Measurements from ENCODE around the gene C1orf21.

C1orf21 gene

DNA sequence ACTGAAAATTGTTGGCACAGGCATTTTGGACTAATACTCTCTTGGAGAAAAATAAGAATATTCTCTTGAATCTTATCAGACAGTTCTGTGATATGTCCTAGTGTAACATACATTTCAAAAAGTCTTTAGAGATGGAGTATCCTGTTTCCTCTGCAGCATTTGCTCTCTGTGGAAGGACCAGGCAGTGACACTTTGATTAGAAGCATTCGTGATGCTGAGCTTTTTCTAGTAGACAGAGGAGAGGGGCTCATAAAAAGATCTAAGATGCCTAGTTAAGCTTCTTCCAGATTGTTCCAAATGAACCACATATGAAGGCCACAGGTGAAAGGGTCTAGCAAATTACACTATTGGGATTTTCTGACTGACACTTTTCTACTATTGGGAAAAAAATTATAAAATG lies 120.3 kb downstream of the C1orf21 start:
- H3K4ac ChIP-seq (ENCODE audit: low read depth in 1 of 2, low read length in 2 of 2): no peak overlapping the region
- 50% methylated on average over 1 of the region's 1 CpG for WGBS
- no peak overlapping the region for H3K23ac ChIP-seq (ENCODE audit: low read length in 2 of 2)
- peaks cover 0 to 24% of the 10 kb centered on the region in 2 experiments for H3K36me3 ChIP-seq (ENCODE audit: control insufficient read depth in 1 of 2, insufficient read depth in 2 of 2, low read depth in 1 of 2, low read length in 2 of 2)
- H3K4me3 ChIP-seq (ENCODE audit: insufficient read depth in 1 of 2, low read depth in 1 of 2, low read length in 2 of 2): no peak overlapping the region
- H3K9me3 ChIP-seq (ENCODE audit: control insufficient read depth, low read length): no peaks in the 10 kb centered on the region
- no peak for DNase-seq
- H2BK12ac ChIP-seq (ENCODE audit: low read length in 2 of 2): no peak overlapping the region
- no peak overlapping the region for H3K14ac ChIP-seq (ENCODE audit: low read length in 2 of 2)
- H2BK15ac ChIP-seq (ENCODE audit: low read depth, poor library complexity, severe bottlenecking): no peak overlapping the region
- no peak overlapping the region for H4K8ac ChIP-seq (ENCODE audit: low read length)
- no peak overlapping the region for H2BK120ac ChIP-seq (ENCODE audit: low read depth, low read length)
- no peak overlapping the region for H4K91ac ChIP-seq (ENCODE audit: low read length)
- H3K4me2 ChIP-seq (ENCODE audit: low read length, poor library complexity, severe bottlenecking): no peak overlapping the region
- no peaks in the 10 kb centered on the region for H3K27me3 ChIP-seq (ENCODE audit: control insufficient read depth in 1 of 2, insufficient read depth in 1 of 2, low read length in 2 of 2)
- no peak overlapping the region for H2AK5ac ChIP-seq (ENCODE audit: low read length, severe bottlenecking)
- H2AFZ ChIP-seq (ENCODE audit: low read depth, low read length): no peak overlapping the region
- H3K79me1 ChIP-seq (replicated peaks; ENCODE audit: low read length, poor library complexity, severe bottlenecking): peaks cover 8% of the 10 kb centered on the region
- peak overlapping the region; percentile 35 for H3K9ac ChIP-seq (ENCODE audit: low read length)
- no peak overlapping the region for H3K18ac ChIP-seq (ENCODE audit: low read depth in 1 of 2, low read length in 2 of 2)
- no peaks in the 10 kb centered on the region for H3K4me1 ChIP-seq (ENCODE audit: control insufficient read depth, insufficient read depth, low read depth, low read length)
- H2BK5ac ChIP-seq (ENCODE audit: low read depth, low read length, poor library complexity, severe bottlenecking): no peak overlapping the region
- no peak overlapping the region for H3K27ac ChIP-seq (ENCODE audit: low read length, poor library complexity, severe bottlenecking)

DNA sequence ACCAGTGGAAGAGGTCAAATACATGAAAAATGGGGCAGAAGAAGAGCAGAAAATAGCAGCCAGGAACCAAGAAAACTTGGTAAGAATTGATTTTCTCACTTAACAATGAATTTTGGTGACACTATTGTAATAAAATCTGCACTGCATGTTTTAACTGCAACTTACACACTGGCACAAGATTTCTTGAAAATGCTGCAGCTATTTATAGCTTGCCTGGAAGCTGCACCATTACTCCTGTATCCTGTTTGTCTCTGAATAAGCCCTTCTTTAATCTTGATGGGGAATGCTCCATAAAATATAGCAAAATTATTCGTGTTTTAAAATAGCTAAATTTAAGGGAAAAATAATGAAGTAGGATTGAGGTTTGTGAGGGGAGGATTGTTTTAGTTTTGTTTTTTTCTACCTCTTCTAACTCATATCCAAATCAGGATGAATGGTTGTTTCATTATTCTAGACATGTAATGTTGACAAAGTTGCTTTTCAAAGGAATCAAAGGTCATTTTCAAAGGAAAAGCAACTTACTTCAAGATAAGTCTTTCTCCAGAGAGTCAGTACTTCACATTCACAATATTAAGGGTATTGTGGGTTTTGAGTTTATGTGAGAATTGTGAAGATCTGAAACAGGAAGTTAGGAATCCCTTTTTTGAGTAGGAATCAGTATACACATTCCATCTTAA lies 120.9 kb downstream of the C1orf21 start:
- Histone ChIP-seq H2BK12ac (ENCODE audit: low read length in 2 of 2) (no peak overlapping the region), H3K27ac (ENCODE audit: low read length, poor library complexity, severe bottlenecking) (no peak overlapping the region), H3K4me2 (ENCODE audit: low read length, poor library complexity, severe bottlenecking) (no peak overlapping the region), H3K18ac (ENCODE audit: low read depth in 1 of 2, low read length in 2 of 2) (no peak overlapping the region), H3K79me1 (replicated peaks; ENCODE audit: low read length, poor library complexity, severe bottlenecking) (peaks cover 7% of the 10 kb centered on the region), H2BK15ac (ENCODE audit: low read depth, poor library complexity, severe bottlenecking) (no peak overlapping the region), H2BK5ac (ENCODE audit: low read depth, low read length, poor library complexity, severe bottlenecking) (no peak overlapping the region), H2BK120ac (ENCODE audit: low read depth, low read length) (no peak overlapping the region), H2AFZ (ENCODE audit: low read depth, low read length) (no peak overlapping the region), H4K91ac (ENCODE audit: low read length) (no peak overlapping the region), H3K4ac (ENCODE audit: low read depth in 1 of 2, low read length in 2 of 2) (no peak overlapping the region), H3K14ac (ENCODE audit: low read length in 2 of 2) (no peak overlapping the region), H3K4me3 (ENCODE audit: insufficient read depth in 1 of 2, low read depth in 1 of 2, low read length in 2 of 2) (no peak overlapping the region), H4K8ac (ENCODE audit: low read length) (no peak overlapping the region), H3K23ac (ENCODE audit: low read length in 2 of 2) (no peak overlapping the region), H3K9me3 (ENCODE audit: control insufficient read depth, low read length) (no peaks in the 10 kb centered on the region), H3K27me3 (ENCODE audit: control insufficient read depth in 1 of 2, insufficient read depth in 1 of 2, low read length in 2 of 2) (no peaks in the 10 kb centered on the region), H2AK5ac (ENCODE audit: low read length, severe bottlenecking) (no peak overlapping the region), H3K9ac (ENCODE audit: low read length) (peak overlapping the region; percentile 35), H3K36me3 (ENCODE audit: control insufficient read depth in 1 of 2, insufficient read depth in 2 of 2, low read depth in 1 of 2, low read length in 2 of 2) (peaks cover 0 to 24% of the 10 kb centered on the region in 2 experiments), H3K4me1 (ENCODE audit: control insufficient read depth, insufficient read depth, low read depth, low read length) (no peaks in the 10 kb centered on the region)
- peak; percentile 52 for DNase-seq
- WGBS: no CpG with 5 or more reads among the region's 1 CpG

- Histone ChIP-seq H2BK5ac (ENCODE audit: low read depth, low read length, poor library complexity, severe bottlenecking) (no peak overlapping the region), H3K36me3 (ENCODE audit: control insufficient read depth in 1 of 2, insufficient read depth in 2 of 2, low read depth in 1 of 2, low read length in 2 of 2) (peaks cover 0 to 24% of the 10 kb centered on the region in 2 experiments), H3K27me3 (ENCODE audit: control insufficient read depth in 1 of 2, insufficient read depth in 1 of 2, low read length in 2 of 2) (no peaks in the 10 kb centered on the region), H2BK15ac (ENCODE audit: low read depth, poor library complexity, severe bottlenecking) (no peak overlapping the region), H2BK12ac (ENCODE audit: low read length in 2 of 2) (no peak overlapping the region), H3K79me1 (replicated peaks; ENCODE audit: low read length, poor library complexity, severe bottlenecking) (peaks cover 7% of the 10 kb centered on the region), H3K4me1 (ENCODE audit: control insufficient read depth, insufficient read depth, low read depth, low read length) (peaks cover 2% of the 10 kb centered on the region), H3K23ac (ENCODE audit: low read length in 2 of 2) (no peak overlapping the region), H3K18ac (ENCODE audit: low read depth in 1 of 2, low read length in 2 of 2) (no peak overlapping the region), H4K91ac (ENCODE audit: low read length) (no peak overlapping the region), H3K4ac (ENCODE audit: low read depth in 1 of 2, low read length in 2 of 2) (no peak overlapping the region), H3K14ac (ENCODE audit: low read length in 2 of 2) (no peak overlapping the region), H3K4me2 (ENCODE audit: low read length, poor library complexity, severe bottlenecking) (no peak overlapping the region), H2AFZ (ENCODE audit: low read depth, low read length) (no peak overlapping the region), H3K9ac (ENCODE audit: low read length) (no peak overlapping the region), H3K27ac (ENCODE audit: low read length, poor library complexity, severe bottlenecking) (no peak overlapping the region), H2BK120ac (ENCODE audit: low read depth, low read length) (no peak overlapping the region), H3K9me3 (ENCODE audit: control insufficient read depth, low read length) (no peaks in the 10 kb centered on the region), H3K4me3 (ENCODE audit: insufficient read depth in 1 of 2, low read depth in 1 of 2, low read length in 2 of 2) (no peak overlapping the region), H2AK5ac (ENCODE audit: low read length, severe bottlenecking) (no peak overlapping the region), H4K8ac (ENCODE audit: low read length) (no peak overlapping the region)
- 100% methylated on average over 2 of the region's 2 CpGs for WGBS
- DNase-seq: peak; percentile 19
Measured at GRCh38 chr1:184509105-184509504, 122.3 kb downstream of the C1orf21 start.

DNA sequence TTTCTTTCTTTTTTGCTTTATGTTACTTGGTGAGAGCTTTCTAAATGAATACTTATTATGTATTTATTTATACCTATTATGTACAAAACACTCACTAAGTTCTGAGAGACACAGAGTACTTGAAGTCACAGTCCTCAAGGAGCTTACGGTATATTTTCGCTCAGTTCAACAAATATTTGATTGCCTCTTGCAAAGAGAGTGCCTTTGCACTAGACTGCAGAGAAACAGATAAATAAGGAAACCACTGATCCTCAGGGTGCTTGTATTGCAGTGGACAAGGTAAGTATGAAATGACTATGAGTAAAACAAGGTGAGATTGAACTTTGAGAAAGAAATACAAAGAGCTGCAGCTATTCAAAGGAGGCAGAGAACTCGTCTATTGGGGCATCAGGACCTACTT lies 123.3 kb downstream of the C1orf21 start:
- Histone ChIP-seq H3K4me3 (ENCODE audit: insufficient read depth in 1 of 2, low read depth in 1 of 2, low read length in 2 of 2) (no peak overlapping the region), H3K4ac (ENCODE audit: low read depth in 1 of 2, low read length in 2 of 2) (no peak overlapping the region), H3K27ac (ENCODE audit: low read length, poor library complexity, severe bottlenecking) (no peak overlapping the region), H4K91ac (ENCODE audit: low read length) (no peak overlapping the region), H3K36me3 (ENCODE audit: control insufficient read depth in 1 of 2, insufficient read depth in 2 of 2, low read depth in 1 of 2, low read length in 2 of 2) (peaks cover 0 to 24% of the 10 kb centered on the region in 2 experiments), H3K18ac (ENCODE audit: low read depth in 1 of 2, low read length in 2 of 2) (no peak overlapping the region), H3K4me1 (ENCODE audit: control insufficient read depth, insufficient read depth, low read depth, low read length) (peaks cover 2% of the 10 kb centered on the region), H3K14ac (ENCODE audit: low read length in 2 of 2) (no peak overlapping the region), H3K79me1 (replicated peaks; ENCODE audit: low read length, poor library complexity, severe bottlenecking) (peaks cover 1% of the 10 kb centered on the region), H3K9me3 (ENCODE audit: control insufficient read depth, low read length) (no peaks in the 10 kb centered on the region), H2BK120ac (ENCODE audit: low read depth, low read length) (no peak overlapping the region), H2BK12ac (ENCODE audit: low read length in 2 of 2) (no peak overlapping the region), H2AFZ (ENCODE audit: low read depth, low read length) (no peak overlapping the region), H3K27me3 (ENCODE audit: control insufficient read depth in 1 of 2, insufficient read depth in 1 of 2, low read length in 2 of 2) (no peaks in the 10 kb centered on the region), H3K23ac (ENCODE audit: low read length in 2 of 2) (no peak overlapping the region), H2AK5ac (ENCODE audit: low read length, severe bottlenecking) (no peak overlapping the region), H3K9ac (ENCODE audit: low read length) (no peak overlapping the region), H2BK5ac (ENCODE audit: low read depth, low read length, poor library complexity, severe bottlenecking) (no peak overlapping the region), H2BK15ac (ENCODE audit: low read depth, poor library complexity, severe bottlenecking) (no peak overlapping the region), H3K4me2 (ENCODE audit: low read length, poor library complexity, severe bottlenecking) (no peak overlapping the region), H4K8ac (ENCODE audit: low read length) (no peak overlapping the region)
- 97% methylated on average over 3 of the region's 3 CpGs for WGBS
- DNase-seq: no peak
